K562 (cell line): ENCODE data around the gene PITHD1. TPM values are rescaled to one million over a fixed set of nuclear protein-coding genes. Genes with fewer than 3 reads are reported as not detected.

Experiments
- CBFA2T3 ChIP-seq: fragments of 450-650 bp; IDR thresholded peaks from 2 replicates; pipeline ENCODE4 v1.6.1; 2017
- CC2D1A ChIP-seq: fragments of 450-650 bp; IDR thresholded peaks from 2 replicates; pipeline ENCODE4 v1.6.1; 2017; ENCODE audit warnings: mild to moderate bottlenecking
- KLF16 ChIP-seq: IDR thresholded peaks from 2 replicates; pipeline ENCODE4 v1.6.1; 2016; ENCODE audit warnings: antibody characterized with exemption
- PKNOX1 ChIP-seq: fragments of 450-650 bp; IDR thresholded peaks from 2 replicates; pipeline ENCODE4 v1.6.1; 2016
- ZNF134 ChIP-seq: fragments of 250-450 bp; sonication (Bioruptor Pico); conservative IDR thresholded peaks from 2 replicates; pipeline ENCODE4 v1.4.0; 2020
- ZNF407 ChIP-seq: fragments of 450-650 bp; IDR thresholded peaks from 2 replicates; pipeline ENCODE4 v1.6.1; 2016; ENCODE audit warnings: low read depth
- polyA plus RNA-seq, 8 experiments: library from polyadenylated mRNA; depleted of rRNA in 4 of 8; stranded (reverse) in 5 of 8; unstranded in 3 of 8; fragments of >200 nt; fragmentation: Nextera tagmentation in 2 of 8; fragmentation: Illumina TruSeq in 1 of 8; extraction: Ambion mirVana in 2 of 8; extraction: Trizol in 1 of 8; gene quantifications; 2 replicates each; pipeline versions ENCODE4 v1.2.1 to v1.2.3, GENCODE V29; 2011 to 2014; ENCODE audit warnings: inconsistent platforms in 1 of 8, missing spikeins in 1 of 8
- total RNA-seq, 7 experiments: library from RNA; depleted of rRNA in 6 of 7; stranded (reverse); fragments of >200 nt in 6 of 7; fragmentation: Illumina TruSeq in 2 of 7; extraction: Trizol in 2 of 7; gene quantifications; 2 replicates each; pipeline versions ENCODE4 v1.2.1 to v1.2.3, GENCODE V29; 2011 to 2021; ENCODE audit warnings: low replicate concordance in 1 of 7
- TF ChIP-seq, protein P1 (sequence below): fragments of 200-600 bp; sonication (generic); IDR thresholded peaks from one replicate; pipeline ENCODE4 v1.6.1; 2012; ENCODE audit warnings: mild to moderate bottlenecking, low read depth, low read length, inconsistent platforms

PITHD1 gene
- total and polyA plus RNA-seq, 9 of the 15 experiments (the other 6 are each of a cell fraction or from before 2014, with no cell fraction given): 46.5 to 175 (median 149) TPM

DNA sequence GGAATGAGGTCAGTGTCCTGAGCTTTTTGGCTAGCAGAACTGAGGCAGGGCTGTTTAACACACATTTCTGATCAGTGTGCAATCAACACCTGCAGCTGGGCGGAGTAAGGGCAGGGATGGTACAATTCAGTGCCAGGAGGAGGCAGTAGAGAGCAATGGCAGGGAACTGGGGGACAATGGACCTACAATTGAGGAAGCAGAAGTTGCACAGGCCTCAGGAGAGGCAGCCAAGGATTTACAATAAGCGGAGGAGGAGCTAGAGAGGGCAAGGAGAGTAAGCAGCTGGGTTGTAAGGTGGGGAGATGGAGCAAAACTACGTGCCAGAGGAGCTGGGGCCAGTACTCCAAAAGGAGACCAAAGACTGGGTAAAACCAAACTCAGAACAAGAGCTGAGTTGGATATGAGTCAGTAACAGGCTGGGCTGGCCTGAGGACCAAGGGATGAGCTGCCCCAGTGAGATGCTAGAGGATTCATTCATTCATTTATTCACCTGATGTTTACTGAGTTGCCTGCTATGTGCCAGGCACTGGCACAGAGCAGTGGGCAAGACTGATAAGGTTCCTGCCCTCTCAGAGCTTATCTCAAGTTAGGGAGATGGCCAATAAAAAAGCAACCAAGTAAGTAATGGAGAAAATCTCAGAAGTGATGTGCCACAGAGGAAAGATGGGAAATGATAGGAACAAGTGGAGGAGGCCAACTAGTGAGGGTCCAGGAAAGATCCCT, 32.8 kb downstream of the PITHD1 start (continued):
- peak; percentile 38; the same call in 1 of the 2 replicates for TF ChIP-seq PKNOX1
- TF ChIP-seq KLF16: peak; percentile 64
- TF ChIP-seq, protein P1, sequence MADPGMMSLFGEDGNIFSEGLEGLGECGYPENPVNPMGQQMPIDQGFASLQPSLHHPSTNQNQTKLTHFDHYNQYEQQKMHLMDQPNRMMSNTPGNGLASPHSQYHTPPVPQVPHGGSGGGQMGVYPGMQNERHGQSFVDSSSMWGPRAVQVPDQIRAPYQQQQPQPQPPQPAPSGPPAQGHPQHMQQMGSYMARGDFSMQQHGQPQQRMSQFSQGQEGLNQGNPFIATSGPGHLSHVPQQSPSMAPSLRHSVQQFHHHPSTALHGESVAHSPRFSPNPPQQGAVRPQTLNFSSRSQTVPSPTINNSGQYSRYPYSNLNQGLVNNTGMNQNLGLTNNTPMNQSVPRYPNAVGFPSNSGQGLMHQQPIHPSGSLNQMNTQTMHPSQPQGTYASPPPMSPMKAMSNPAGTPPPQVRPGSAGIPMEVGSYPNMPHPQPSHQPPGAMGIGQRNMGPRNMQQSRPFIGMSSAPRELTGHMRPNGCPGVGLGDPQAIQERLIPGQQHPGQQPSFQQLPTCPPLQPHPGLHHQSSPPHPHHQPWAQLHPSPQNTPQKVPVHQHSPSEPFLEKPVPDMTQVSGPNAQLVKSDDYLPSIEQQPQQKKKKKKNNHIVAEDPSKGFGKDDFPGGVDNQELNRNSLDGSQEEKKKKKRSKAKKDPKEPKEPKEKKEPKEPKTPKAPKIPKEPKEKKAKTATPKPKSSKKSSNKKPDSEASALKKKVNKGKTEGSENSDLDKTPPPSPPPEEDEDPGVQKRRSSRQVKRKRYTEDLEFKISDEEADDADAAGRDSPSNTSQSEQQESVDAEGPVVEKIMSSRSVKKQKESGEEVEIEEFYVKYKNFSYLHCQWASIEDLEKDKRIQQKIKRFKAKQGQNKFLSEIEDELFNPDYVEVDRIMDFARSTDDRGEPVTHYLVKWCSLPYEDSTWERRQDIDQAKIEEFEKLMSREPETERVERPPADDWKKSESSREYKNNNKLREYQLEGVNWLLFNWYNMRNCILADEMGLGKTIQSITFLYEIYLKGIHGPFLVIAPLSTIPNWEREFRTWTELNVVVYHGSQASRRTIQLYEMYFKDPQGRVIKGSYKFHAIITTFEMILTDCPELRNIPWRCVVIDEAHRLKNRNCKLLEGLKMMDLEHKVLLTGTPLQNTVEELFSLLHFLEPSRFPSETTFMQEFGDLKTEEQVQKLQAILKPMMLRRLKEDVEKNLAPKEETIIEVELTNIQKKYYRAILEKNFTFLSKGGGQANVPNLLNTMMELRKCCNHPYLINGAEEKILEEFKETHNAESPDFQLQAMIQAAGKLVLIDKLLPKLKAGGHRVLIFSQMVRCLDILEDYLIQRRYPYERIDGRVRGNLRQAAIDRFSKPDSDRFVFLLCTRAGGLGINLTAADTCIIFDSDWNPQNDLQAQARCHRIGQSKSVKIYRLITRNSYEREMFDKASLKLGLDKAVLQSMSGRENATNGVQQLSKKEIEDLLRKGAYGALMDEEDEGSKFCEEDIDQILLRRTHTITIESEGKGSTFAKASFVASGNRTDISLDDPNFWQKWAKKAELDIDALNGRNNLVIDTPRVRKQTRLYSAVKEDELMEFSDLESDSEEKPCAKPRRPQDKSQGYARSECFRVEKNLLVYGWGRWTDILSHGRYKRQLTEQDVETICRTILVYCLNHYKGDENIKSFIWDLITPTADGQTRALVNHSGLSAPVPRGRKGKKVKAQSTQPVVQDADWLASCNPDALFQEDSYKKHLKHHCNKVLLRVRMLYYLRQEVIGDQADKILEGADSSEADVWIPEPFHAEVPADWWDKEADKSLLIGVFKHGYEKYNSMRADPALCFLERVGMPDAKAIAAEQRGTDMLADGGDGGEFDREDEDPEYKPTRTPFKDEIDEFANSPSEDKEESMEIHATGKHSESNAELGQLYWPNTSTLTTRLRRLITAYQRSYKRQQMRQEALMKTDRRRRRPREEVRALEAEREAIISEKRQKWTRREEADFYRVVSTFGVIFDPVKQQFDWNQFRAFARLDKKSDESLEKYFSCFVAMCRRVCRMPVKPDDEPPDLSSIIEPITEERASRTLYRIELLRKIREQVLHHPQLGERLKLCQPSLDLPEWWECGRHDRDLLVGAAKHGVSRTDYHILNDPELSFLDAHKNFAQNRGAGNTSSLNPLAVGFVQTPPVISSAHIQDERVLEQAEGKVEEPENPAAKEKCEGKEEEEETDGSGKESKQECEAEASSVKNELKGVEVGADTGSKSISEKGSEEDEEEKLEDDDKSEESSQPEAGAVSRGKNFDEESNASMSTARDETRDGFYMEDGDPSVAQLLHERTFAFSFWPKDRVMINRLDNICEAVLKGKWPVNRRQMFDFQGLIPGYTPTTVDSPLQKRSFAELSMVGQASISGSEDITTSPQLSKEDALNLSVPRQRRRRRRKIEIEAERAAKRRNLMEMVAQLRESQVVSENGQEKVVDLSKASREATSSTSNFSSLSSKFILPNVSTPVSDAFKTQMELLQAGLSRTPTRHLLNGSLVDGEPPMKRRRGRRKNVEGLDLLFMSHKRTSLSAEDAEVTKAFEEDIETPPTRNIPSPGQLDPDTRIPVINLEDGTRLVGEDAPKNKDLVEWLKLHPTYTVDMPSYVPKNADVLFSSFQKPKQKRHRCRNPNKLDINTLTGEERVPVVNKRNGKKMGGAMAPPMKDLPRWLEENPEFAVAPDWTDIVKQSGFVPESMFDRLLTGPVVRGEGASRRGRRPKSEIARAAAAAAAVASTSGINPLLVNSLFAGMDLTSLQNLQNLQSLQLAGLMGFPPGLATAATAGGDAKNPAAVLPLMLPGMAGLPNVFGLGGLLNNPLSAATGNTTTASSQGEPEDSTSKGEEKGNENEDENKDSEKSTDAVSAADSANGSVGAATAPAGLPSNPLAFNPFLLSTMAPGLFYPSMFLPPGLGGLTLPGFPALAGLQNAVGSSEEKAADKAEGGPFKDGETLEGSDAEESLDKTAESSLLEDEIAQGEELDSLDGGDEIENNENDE: no peak
- TF ChIP-seq ZNF407: 0 out of 2 replicates have a peak, but pooled peaks have one; percentile 11
- TF ChIP-seq ZNF134 (CRISPR knock-in tag): no peak
- TF ChIP-seq CBFA2T3: 0 out of 2 replicates have a peak, but pooled peaks have one; percentile 11
- peak; percentile 63 for TF ChIP-seq CC2D1A
